Mesodermal cell (in vitro differentiated cells): ENCODE measurements around the gene ASPSCR1.

Experiments used
- H3K27ac ChIP-seq: 2 replicates; pipeline ENCODE4 v1.7.0; 2013; ENCODE audit warnings: mild to moderate bottlenecking, low read depth, low read length, moderate library complexity; ENCODE audit not compliant: severe bottlenecking
- H3K36me3 ChIP-seq: 2 replicates; pipeline ENCODE4 v1.7.1; 2013; ENCODE audit warnings: mild to moderate bottlenecking, low read length, moderate library complexity; ENCODE audit not compliant: control insufficient read depth, insufficient read depth
- H3K4me1 ChIP-seq: one replicate; pipeline ENCODE4 v1.7.1; 2013; ENCODE audit warnings: mild to moderate bottlenecking, low read length; ENCODE audit not compliant: insufficient read depth, control insufficient read depth, poor library complexity, severe bottlenecking
- H3K4me3 ChIP-seq: 2 replicates; pipeline ENCODE4 v1.7.0; 2013; ENCODE audit warnings: low read length, control low read depth, mild to moderate bottlenecking; ENCODE audit not compliant: insufficient read depth, poor library complexity, severe bottlenecking; ENCODE audit errors: extremely low read depth
- H3K9me3 ChIP-seq: 2 replicates; pipeline ENCODE4 v1.7.1; 2013; ENCODE audit warnings: mild to moderate bottlenecking, low read length, moderate library complexity; ENCODE audit not compliant: control insufficient read depth
- WGBS, 2 experiments: methylation state at CpG; one replicate each; pipeline ENCODE4 v1.1.5; 2013; ENCODE audit warnings: missing lambda C conversion rate in 2 of 2; ENCODE audit not compliant: insufficient coverage in 2 of 2; 5-methylcytosine and 5-hydroxymethylcytosine counted together

The ASPSCR1 gene

GRCh38 chr17:81933178-81933699 lies 44.2 kb upstream of the ASPSCR1 start:
- no peaks in the 10 kb centered on the region for H3K4me1 ChIP-seq
- 95 to 97% methylated on average over 11 to 14 of the region's 14 CpGs for WGBS, 2 experiments
- H3K27ac ChIP-seq, result no peak overlapping the region
- peaks cover 16% of the 10 kb centered on the region for H3K36me3 ChIP-seq
- H3K9me3 ChIP-seq, result no peaks in the 10 kb centered on the region
- no peak overlapping the region for H3K4me3 ChIP-seq

- WGBS, 2 experiments, result 92 to 96% methylated on average over 19 to 23 of the region's 23 CpGs
- Histone ChIP-seq H3K4me1 (no peaks in the 10 kb centered on the region), H3K9me3 (no peaks in the 10 kb centered on the region), H3K4me3 (no peak overlapping the region), H3K27ac (no peak overlapping the region), H3K36me3 (peaks cover 16% of the 10 kb centered on the region)
These were observed 43.2 kb upstream of the ASPSCR1 start for GRCh38 chr17:81934098-81934757.

GRCh38 chr17:81934850-81935708 lies 42.4 kb upstream of the ASPSCR1 start:
- no peaks in the 10 kb centered on the region for H3K4me1 ChIP-seq
- H3K27ac ChIP-seq, result no peak overlapping the region
- H3K36me3 ChIP-seq, result peaks cover 16% of the 10 kb centered on the region
- H3K9me3 ChIP-seq, result no peaks in the 10 kb centered on the region
- no peak overlapping the region for H3K4me3 ChIP-seq
- WGBS, 2 experiments, result 95 to 96% methylated on average over 34 to 37 of the region's 38 CpGs

GRCh38 chr17:81935709-81936084 lies 41.7 kb upstream of the ASPSCR1 start:
- peaks cover 16% of the 10 kb centered on the region for H3K36me3 ChIP-seq
- no peaks in the 10 kb centered on the region for H3K9me3 ChIP-seq
- peak overlapping the region; percentile 72 for H3K4me3 ChIP-seq
- 81 to 96% methylated on average over 3 to 6 of the region's 6 CpGs for WGBS, 2 experiments
- H3K27ac ChIP-seq, result no peak overlapping the region
- no peaks in the 10 kb centered on the region for H3K4me1 ChIP-seq

GRCh38 chr17:81939218-81939617 lies 38.2 kb upstream of the ASPSCR1 start:
- Histone ChIP-seq H3K4me3 (no peak overlapping the region), H3K36me3 (peaks cover 11% of the 10 kb centered on the region), H3K27ac (no peak overlapping the region), H3K4me1 (no peaks in the 10 kb centered on the region), H3K9me3 (no peaks in the 10 kb centered on the region)
- WGBS, 2 experiments, result 84 to 97% methylated on average over 5 to 11 of the region's 15 CpGs

- no peak overlapping the region for H3K27ac ChIP-seq
- H3K4me3 ChIP-seq, result no peak overlapping the region
- no peaks in the 10 kb centered on the region for H3K4me1 ChIP-seq
- no peaks in the 10 kb centered on the region for H3K9me3 ChIP-seq
- 93 to 95% methylated on average over 17 to 21 of the region's 21 CpGs for WGBS, 2 experiments
- peaks cover 9% of the 10 kb centered on the region for H3K36me3 ChIP-seq
These were observed 37.5 kb upstream of the ASPSCR1 start for GRCh38 chr17:81939881-81940385.

- WGBS, 2 experiments, result 96% methylated on average over 54 to 56 of the region's 56 CpGs
- Histone ChIP-seq H3K36me3 (peaks cover under 1% of the 10 kb centered on the region), H3K9me3 (no peaks in the 10 kb centered on the region), H3K4me3 (no peak overlapping the region), H3K4me1 (no peaks in the 10 kb centered on the region), H3K27ac (no peak overlapping the region)
These were observed 36.6 kb upstream of the ASPSCR1 start for GRCh38 chr17:81940538-81941483.

- H3K9me3 ChIP-seq, result no peaks in the 10 kb centered on the region
- WGBS, 2 experiments, result 59 to 66% methylated on average over 23 to 24 of the region's 30 CpGs
- H3K4me3 ChIP-seq, result no peak overlapping the region
- no peak overlapping the region for H3K27ac ChIP-seq
- H3K4me1 ChIP-seq, result no peaks in the 10 kb centered on the region
- no peaks in the 10 kb centered on the region for H3K36me3 ChIP-seq
These were observed 35.8 kb upstream of the ASPSCR1 start for GRCh38 chr17:81941484-81942166.

GRCh38 chr17:81942167-81942553 lies 35.3 kb upstream of the ASPSCR1 start:
- H3K9me3 ChIP-seq, result no peaks in the 10 kb centered on the region
- WGBS, 2 experiments, result 59 to 62% methylated on average over 10 to 11 of the region's 12 CpGs
- H3K27ac ChIP-seq, result no peak overlapping the region
- H3K4me1 ChIP-seq, result no peaks in the 10 kb centered on the region
- H3K4me3 ChIP-seq, result no peak overlapping the region
- H3K36me3 ChIP-seq, result no peaks in the 10 kb centered on the region

GRCh38 chr17:81944858-81945257 lies 32.6 kb upstream of the ASPSCR1 start:
- Histone ChIP-seq H3K27ac (no peak overlapping the region), H3K36me3 (no peaks in the 10 kb centered on the region), H3K9me3 (no peaks in the 10 kb centered on the region), H3K4me1 (no peaks in the 10 kb centered on the region), H3K4me3 (no peak overlapping the region)
- WGBS, 2 experiments, result 92 to 95% methylated on average over 8 of the region's 9 CpGs
